ENCODE measurements around the gene SLC12A7.
"Not testable (repeated sequence)": the region's sequence is repeated elsewhere in the genome, so short reads cannot be mapped to it uniquely, and the experiment has no call there.

The SLC12A7 gene

DNA sequence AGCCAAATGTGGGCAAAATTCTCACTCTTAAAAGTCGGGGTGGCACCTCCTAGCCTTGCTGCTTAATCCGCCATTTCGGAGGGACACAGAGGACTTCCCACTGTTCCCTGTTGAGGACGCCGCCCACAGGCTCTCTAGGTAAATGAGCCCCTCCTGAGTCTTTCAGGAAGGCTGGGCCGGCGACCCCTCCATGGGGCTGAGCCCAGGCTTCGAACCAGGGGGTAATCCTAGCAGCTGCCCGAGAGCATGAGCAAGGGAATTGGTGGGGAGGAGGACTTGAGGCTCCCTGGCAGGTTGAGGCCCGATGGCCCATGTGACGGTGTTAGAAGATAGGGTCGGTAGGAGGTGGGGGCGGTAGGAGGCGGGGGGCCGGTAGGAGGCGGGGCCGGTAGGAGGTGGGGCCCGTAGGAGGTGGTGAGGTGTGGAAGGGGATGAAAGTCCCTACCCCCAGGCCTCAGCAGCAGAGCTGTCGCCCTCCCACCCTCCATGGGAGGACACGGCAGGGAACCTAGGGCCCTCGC is 17.1 kb downstream of the SLC12A7 start:
- no peak for DNase-seq

DNA sequence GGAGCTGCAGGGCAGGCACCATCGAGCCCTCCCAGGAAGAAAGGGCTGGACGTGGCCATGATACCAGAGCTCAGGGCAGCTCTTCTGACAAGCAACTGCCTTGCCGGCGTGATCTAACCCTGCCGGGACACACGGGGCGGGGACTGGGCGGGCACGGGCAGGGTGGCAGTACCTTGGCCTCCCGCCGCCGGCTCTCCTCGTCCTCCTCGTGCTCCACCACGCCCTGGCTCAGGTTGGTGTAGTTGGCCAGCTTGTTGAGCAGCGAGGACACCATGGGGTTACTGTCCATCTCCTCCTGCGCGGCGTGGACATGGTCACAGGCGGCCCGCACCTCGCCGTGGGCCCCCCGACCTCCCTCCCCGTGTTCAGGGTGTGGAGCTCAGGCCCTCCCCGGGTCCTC is 18.5 kb downstream of the SLC12A7 start:
- no peak for DNase-seq

DNA sequence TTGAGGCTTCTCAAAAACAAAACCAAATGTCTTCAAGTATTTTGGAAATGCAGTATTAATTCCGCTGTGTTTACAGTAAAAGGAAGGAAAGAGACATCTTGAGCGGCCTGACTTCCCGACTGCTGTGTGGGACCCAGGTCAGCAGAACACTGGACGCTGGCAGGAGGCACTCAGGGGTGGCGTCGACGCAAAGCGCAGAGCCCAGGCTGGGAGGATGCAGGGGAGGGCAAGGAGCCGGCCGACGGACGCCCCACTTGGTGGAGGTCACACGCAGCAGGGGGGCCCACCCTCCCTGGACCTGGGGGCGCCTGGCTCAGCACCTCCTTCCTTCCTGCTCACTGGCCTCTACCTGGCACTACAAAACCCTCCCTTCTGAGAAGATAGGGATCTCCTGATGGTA is 19.7 kb downstream of the SLC12A7 start:
- no peak for DNase-seq

- no peak for DNase-seq
These were observed 20.2 kb downstream of the SLC12A7 start for GRCh38 chr5:1091632-1092031.

- no peak for DNase-seq
These were observed 21.3 kb downstream of the SLC12A7 start for GRCh38 chr5:1090538-1090937.

DNA sequence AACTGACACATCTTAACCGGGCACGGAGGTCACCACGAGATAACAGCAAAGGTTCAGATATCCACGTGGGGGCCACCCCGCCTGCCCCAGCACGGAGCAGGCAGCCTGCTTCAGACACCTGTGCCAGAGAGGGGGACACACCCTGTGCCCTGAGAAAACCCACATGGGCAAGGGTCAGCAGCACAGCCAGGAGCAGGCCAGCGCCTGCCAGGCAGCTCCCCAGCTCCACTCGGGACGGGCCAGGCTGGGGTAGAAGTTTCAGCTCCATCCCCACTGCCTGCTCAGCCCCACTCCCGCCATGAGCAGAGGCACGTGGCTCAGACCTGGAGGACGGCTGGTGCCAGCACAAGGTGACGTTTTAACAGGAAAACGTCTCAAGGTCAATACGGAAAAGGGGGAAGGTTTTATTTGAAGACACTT is 22.2 kb downstream of the SLC12A7 start:
- no peak for DNase-seq

GRCh38 chr5:1089146-1089545 is 22.7 kb downstream of the SLC12A7 start:
- no peak for DNase-seq

DNA sequence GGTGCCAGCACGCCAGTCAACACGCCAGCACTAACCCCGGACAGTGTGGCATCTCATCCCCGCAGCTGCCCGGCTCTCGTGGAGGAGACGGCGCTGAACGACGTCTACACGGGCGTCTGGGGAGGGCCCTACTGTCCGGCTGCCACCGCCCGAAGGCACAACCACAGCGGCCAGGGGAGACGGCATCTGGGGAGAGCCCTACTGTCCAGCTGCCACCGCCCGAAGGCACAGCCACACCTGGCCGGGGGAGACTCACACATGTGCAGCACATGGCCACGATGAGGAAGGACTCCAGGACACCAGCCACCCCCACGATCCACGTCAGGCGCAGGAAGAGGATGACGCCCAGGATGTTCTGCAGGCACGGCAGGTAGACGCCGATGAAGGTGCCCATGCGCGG is 23.1 kb downstream of the SLC12A7 start:
- DNase-seq: no peak

DNA sequence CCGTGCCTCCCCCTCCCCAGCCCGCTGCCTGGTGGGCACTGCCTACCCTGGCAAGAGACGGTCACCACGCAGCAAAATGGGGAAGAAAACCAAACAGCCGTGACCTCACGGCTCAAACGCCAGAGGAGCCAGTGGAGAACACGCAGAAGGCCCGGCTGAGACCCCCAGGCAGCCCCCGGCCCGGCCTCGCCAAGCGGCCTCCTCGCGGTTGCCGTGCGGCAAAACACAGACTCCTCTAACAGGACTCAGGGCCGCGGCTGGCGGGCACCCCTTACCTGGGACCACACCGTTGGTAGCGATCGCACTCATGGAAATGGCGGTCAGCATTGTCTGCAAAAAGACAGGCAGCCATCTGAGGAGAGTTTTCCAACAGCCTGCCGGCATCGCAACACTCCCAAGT is 23.8 kb downstream of the SLC12A7 start:
- no peak for DNase-seq

GRCh38 chr5:1087428-1087827 is 24.4 kb downstream of the SLC12A7 start:
- no peak for DNase-seq

DNA sequence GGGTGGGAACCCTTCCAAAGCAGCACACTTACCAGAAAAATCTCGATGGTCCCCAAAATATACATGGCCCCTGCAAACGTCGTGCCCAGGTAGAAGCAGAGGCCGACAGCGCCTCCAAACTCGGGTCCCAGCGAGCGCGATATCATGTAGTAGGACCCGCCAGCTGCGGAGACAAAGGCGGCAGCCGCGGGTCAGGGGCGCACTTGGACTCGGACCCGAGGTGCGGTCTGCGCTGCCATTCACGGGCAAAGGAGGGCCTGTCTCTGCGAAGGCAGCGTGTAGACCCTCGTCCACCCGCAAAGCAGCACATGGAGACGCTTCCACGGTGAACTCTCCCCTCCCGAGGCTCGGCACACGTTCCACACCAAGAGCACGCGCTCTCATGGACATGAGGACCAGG is 25.0 kb downstream of the SLC12A7 start:
- no peak for DNase-seq

DNA sequence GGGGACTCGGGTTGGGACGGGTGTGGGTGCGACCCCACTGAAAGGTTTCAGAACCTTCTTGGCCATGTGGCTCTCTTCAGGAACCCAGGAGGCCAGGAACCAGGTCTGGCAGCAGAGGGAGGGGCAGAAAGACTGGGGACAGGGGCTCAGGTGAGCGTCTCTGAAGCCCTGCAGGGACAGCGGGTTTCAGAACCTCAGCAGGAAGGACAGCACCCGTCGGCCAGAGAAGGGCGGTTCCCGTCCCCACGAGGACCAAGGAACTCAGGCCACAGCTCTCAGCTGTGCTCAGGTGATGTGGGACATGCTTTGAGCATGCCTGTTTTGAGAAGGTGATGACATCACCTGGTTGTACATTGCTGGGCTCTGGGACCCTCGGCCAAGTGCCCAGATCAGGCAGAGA is 25.7 kb downstream of the SLC12A7 start:
- no peak for DNase-seq

DNA sequence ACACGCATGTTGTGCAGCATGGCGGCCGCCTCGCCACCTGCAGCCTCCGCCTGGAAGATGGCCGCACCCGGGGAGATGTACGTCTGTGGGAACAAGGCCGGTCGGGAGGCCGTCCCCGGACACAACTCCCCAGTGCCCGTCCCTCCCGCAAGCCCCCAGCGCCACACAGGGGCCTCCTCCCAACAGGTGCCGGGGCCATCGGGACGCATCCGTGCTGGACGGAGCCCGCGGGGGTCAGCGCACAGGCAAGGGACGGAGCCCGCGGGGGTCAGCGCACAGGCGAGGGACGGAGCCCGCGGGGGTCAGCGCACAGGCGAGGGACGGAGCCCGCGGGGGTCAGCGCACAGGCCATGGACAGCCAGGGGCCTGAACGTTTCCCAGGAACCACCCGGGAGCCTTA is 26.5 kb downstream of the SLC12A7 start:
- no peak for DNase-seq

DNA sequence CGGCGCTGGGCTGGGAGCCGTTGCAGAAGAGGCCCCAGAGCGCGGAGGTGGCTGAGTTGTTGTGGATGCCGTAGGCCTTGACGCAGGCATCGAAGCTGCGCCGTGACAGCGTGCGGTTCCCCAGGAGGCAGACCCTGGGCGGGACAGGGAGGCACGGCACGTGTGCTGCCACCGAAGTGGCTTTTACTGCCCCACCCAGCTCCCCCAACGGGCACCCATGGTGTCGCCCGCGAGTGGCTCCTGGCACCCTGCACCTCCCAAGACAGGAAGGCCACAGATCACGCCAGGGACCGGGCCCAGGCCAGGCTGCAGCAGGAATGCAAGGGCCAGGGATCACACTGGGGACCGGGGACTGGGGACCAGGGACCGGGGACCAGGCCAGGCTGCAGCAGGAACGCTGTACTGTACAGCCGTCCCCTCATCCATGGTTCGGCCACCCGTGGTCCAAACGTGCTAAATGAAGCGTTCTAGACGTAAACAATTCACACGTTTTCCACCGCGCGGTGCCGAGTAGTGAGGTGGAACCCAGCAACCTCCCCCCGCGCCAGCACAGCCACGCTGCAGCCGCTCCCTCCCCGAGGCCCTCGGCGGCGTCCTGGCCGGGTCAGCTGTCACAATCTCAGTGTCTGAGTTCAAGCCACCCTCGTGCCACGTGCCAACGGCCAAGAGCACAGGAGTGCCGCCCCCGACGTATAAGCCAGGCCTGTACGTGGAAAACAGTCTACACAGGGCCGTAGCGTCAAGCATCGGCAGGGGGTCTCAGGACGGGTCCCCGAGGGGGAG is 27.8 kb downstream of the SLC12A7 start:
- DNase-seq: no peak

DNA sequence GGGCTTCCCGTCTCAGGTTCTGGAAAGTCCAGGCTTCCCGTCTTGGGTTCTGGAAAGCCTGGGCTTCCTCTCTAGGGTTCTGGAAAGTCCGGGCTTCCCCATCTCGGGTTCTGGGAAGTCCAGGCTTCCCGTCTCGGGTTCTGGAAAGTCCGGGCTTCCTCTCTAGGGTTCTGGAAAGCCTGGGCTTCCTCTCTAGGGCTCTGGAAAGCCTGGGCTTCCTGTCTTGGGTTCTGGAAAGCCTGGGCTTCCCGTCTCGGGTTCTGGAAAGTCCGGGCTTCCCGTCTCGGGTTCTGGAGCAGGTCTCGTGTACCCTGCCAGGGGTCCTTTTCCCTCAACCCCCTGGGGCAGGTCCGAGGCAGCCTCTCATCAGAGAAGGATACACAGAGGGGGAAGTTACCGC is 28.8 kb downstream of the SLC12A7 start:
- not testable (repeated sequence) for DNase-seq

DNA sequence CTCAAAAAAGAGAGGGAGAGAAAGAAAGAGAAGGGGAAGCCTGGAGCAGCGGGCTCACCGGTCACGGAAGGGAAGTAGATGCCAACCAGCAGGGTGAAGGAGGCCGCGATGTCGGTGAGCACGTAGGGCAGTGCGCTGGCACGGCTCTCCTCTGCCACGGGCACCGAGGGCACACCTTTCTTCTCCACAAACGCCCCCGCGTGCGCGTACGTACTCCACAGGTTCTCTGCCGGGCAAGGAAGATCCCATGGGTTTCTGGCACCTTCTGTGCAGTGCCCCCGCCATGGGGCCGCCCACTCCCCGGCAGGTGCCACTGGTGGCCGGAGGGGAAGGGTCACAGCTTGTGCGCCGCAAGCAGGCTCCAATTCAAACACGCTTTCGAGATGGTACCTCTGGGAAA is 30.3 kb downstream of the SLC12A7 start:
- no peak for DNase-seq

GRCh38 chr5:1080432-1080831 is 31.4 kb downstream of the SLC12A7 start:
- DNase-seq: no peak

DNA sequence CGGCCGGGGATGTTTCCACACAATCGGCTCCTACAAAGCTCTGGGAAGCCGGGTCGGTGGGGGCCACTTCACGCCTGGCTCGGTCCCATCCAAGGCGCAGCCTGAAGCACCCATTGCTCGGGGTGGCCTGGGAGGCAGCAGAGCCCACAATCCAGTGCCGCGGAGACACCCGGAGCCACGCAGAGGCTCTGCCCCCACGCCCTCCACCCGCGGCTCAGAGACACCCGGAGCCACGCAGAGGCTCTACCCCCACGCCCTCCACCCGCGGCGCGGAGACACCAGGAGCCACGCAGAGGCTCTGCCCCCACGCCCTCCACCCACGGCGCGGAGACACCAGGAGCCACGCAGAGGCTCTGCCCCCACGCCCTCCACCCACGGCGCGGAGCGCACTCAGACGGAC is 31.9 kb downstream of the SLC12A7 start:
- no peak for DNase-seq

- DNase-seq: no peak
These were observed 32.4 kb downstream of the SLC12A7 start for GRCh38 chr5:1079486-1079885.

GRCh38 chr5:1078851-1079250 is 33.0 kb downstream of the SLC12A7 start:
- no peak for DNase-seq

GRCh38 chr5:1078206-1078605 is 33.7 kb downstream of the SLC12A7 start:
- DNase-seq: no peak

GRCh38 chr5:1077491-1078020 is 34.3 kb downstream of the SLC12A7 start:
- DNase-seq: no peak

- no peak for DNase-seq
These were observed 34.8 kb downstream of the SLC12A7 start for GRCh38 chr5:1077026-1077425.

DNA sequence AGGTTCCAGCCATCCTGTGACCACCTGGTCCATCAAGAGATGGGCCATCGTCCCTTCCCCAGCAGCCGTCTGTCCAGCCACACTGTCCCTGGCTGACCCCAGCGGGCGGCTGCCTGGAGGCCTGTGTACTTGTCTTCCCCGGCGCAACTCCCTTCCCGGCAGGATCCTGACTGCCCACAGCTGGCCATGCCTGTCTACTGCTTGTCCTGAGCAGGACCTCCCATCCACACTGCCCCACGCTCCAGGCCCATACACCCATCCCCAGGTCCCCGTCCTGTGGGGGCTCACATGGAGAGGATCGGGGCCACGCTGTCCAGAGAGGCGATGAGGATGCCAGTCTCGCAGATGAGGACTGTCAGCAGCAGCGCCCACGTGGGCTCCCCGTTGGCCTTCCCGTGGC is 35.5 kb downstream of the SLC12A7 start:
- no peak for DNase-seq

GRCh38 chr5:1075931-1076330 is 35.9 kb downstream of the SLC12A7 start:
- DNase-seq: no peak
